Measurements from ENCODE around the gene DNAJB12. TPM values are rescaled to one million over a fixed set of nuclear protein-coding genes. Genes with fewer than 3 reads are reported as not detected.
A peak's percentile ranks its signal among the peaks of the same experiment; 100 is the strongest.

Gene DNAJB12
- total and polyA plus RNA-seq, 4 donors = 15.9 to 22.0 (median 18.9) TPM

DNA sequence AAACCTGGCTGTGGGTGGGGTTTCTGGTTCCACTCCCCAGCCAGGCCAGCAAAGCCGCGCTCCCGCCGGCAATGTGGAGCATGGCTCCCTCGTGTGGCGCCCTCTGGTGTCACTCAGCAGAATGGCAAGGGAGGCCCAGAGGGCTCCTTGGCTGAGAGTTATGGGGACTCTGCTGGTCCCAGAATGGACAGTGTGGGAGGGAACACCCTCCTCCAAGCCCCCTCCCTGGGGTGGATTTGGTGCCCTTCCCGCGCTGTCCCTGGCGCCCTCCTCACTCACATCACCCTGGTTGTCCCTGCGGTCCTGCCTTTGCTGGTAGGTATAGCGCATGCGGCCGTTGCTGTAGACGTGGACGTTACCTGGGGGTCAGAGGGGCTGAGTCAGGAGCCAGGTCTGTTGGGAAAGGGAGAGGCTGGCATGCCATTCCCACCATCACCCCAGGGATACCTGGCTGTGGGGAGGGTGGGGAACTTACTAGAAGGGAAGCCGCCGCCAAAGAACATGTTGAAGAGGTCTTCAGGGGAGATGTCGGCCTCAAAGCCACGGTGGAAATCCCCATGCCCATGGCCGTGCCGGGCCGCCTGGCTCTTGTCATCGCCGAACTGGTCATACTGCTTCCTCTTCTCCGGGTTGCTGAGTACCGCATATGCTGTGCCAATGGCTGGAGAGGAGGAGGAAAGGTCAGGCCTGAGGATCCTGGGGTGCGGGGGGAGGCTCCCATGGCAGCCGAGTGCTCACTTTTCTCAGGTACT lies 14.0 kb downstream of the DNAJB12 start:
- H3K36me3 ChIP-seq (ENCODE audit: control insufficient read depth in 4 of 4, insufficient read depth in 3 of 4, low read depth in 1 of 4, low read length in 3 of 4) = peaks cover 4 to 36% (median 17%) of the 10 kb centered on the region in 4 donors

GRCh38 chr10:72338180-72338579 lies 16.5 kb downstream of the DNAJB12 start:
- 94% methylated on average over 7 of the region's 7 CpGs for WGBS
- H3K9me3 ChIP-seq (ENCODE audit: control insufficient read depth in 4 of 4, low read length in 3 of 4) = no peaks in the 10 kb centered on the region
- H3K4me1 ChIP-seq (ENCODE audit: control insufficient read depth in 4 of 4, insufficient read depth in 4 of 4, low read length in 3 of 4) = peaks cover 18 to 46% (median 33%) of the 10 kb centered on the region in 4 donors
- H3K27ac ChIP-seq (ENCODE audit: low read depth in 1 of 2, low read length in 2 of 2) = no peak overlapping the region
- TF ChIP-seq HNF4A (conservative IDR thresholded peaks at IDR 0.05) = no peak
- no peak for TF ChIP-seq JUND (IDR thresholded peaks at IDR 0.05)
- no peak for TF ChIP-seq TAF1 (conservative IDR thresholded peaks at IDR 0.05)
- TF ChIP-seq HNF4G (IDR thresholded peaks at IDR 0.05) = no peak
- TF ChIP-seq YY1 (IDR thresholded peaks at IDR 0.05) = no peak
- no peak for TF ChIP-seq REST (IDR thresholded peaks at IDR 0.05)
- TF ChIP-seq RAD21 (IDR thresholded peaks at IDR 0.05) = no peak
- TF ChIP-seq EGR1 (IDR thresholded peaks at IDR 0.05; ENCODE audit: low read depth in 2 of 2) = no peak
- no peak for TF ChIP-seq SP1 (IDR thresholded peaks at IDR 0.05)
- TF ChIP-seq FOXA1 (IDR thresholded peaks at IDR 0.05) = no peak
- no peak overlapping the region for H3K9ac ChIP-seq (ENCODE audit: low read depth in 1 of 2, low read length in 2 of 2)
- no peak for DNase-seq (ENCODE audit: low spot score)
- H3K27me3 ChIP-seq (ENCODE audit: control insufficient read depth in 4 of 4, insufficient read depth in 4 of 4, low read length in 3 of 4) = no peaks in the 10 kb centered on the region
- H3K4me3 ChIP-seq (ENCODE audit: low read depth in 1 of 3, low read length in 3 of 3) = no peak overlapping the region
- H3K36me3 ChIP-seq (ENCODE audit: control insufficient read depth in 4 of 4, insufficient read depth in 3 of 4, low read depth in 1 of 4, low read length in 3 of 4) = peaks cover 2 to 28% (median 13%) of the 10 kb centered on the region in 4 donors

More for the DNA sequence above, 14.0 kb downstream of the DNAJB12 start:
- no peak overlapping the region for H3K9ac ChIP-seq (ENCODE audit: low read depth in 1 of 2, low read length in 2 of 2)
- H3K27ac ChIP-seq (ENCODE audit: low read depth in 1 of 2, low read length in 2 of 2) = no peak overlapping the region
- H3K4me1 ChIP-seq (ENCODE audit: control insufficient read depth in 4 of 4, insufficient read depth in 4 of 4, low read length in 3 of 4) = peaks cover 8 to 22% (median 14%) of the 10 kb centered on the region in 4 donors
- no peak overlapping the region for H3K4me3 ChIP-seq (ENCODE audit: low read depth in 1 of 3, low read length in 3 of 3)
- H3K9me3 ChIP-seq (ENCODE audit: control insufficient read depth in 4 of 4, low read length in 3 of 4) = no peaks in the 10 kb centered on the region
- DNase-seq (ENCODE audit: low spot score) = peak; percentile 79
- WGBS = 71% methylated on average over 28 of the region's 28 CpGs
- TF ChIP-seq TAF1 (conservative IDR thresholded peaks at IDR 0.05) (no peak), HNF4G (IDR thresholded peaks at IDR 0.05) (no peak), FOXA2 (IDR thresholded peaks at IDR 0.05) (no peak), CTCF (IDR thresholded peaks at IDR 0.05; ENCODE audit: low read depth, low read length, missing input control) (peak; percentile 90), GABPA (IDR thresholded peaks at IDR 0.05 in 1 of 2, conservative IDR thresholded peaks at IDR 0.05 in 1 of 2) (no peak), FOXA1 (IDR thresholded peaks at IDR 0.05) (no peak), EGR1 (IDR thresholded peaks at IDR 0.05; ENCODE audit: low read depth in 2 of 2) (no peak), RAD21 (IDR thresholded peaks at IDR 0.05) (peak; percentile 77 to 92)
- H3K27me3 ChIP-seq (ENCODE audit: control insufficient read depth in 4 of 4, insufficient read depth in 4 of 4, low read length in 3 of 4) = no peaks in the 10 kb centered on the region

Data from liver (tissue), 9 donors.